ENCODE results near the gene MYADML2.

DNA sequence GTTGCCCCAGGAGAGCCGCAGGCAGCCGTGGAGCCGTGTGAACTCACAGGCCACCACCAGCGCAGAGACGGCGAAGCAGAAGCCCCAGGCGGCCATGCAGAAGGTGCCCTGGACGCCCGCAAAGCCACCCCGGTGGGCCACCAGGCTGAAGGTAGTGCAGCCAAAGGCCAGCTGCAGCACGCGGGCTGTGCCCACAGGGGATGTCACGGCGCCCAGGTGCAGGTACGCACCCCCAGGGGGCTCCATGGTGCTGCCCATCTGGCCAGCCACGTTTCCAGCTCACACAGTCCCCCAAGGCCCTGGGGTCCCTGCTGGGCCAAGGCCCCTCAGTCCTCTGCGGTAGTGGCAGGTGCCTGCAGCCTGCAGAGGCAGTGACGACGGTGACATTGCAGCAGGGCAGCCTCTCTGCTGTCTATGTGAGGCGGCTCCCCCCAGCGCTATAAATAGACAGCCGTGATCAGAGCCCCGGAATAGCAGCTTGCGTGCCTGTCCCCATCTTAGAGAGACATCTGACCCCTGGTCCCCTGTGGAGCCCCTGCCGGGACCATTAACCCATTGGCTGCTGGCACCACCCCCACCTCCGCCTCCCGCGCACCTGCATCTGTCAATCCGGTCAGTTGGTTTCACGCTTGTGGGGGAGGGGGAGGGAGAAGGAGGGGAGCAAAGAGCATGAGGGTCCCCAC, 5.4 kb downstream of the MYADML2 start:
- TF ChIP-seq, protein P1, sequence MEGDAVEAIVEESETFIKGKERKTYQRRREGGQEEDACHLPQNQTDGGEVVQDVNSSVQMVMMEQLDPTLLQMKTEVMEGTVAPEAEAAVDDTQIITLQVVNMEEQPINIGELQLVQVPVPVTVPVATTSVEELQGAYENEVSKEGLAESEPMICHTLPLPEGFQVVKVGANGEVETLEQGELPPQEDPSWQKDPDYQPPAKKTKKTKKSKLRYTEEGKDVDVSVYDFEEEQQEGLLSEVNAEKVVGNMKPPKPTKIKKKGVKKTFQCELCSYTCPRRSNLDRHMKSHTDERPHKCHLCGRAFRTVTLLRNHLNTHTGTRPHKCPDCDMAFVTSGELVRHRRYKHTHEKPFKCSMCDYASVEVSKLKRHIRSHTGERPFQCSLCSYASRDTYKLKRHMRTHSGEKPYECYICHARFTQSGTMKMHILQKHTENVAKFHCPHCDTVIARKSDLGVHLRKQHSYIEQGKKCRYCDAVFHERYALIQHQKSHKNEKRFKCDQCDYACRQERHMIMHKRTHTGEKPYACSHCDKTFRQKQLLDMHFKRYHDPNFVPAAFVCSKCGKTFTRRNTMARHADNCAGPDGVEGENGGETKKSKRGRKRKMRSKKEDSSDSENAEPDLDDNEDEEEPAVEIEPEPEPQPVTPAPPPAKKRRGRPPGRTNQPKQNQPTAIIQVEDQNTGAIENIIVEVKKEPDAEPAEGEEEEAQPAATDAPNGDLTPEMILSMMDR (IDR thresholded peaks at IDR 0.05; ENCODE audit: low read depth, low read length), result no peak
- no peak for TF ChIP-seq EZH2phosphoT487 (IDR thresholded peaks at IDR 0.05; ENCODE audit: low read depth)
